Stomach (tissue), 9 donors: ENCODE measurements around the gene PCDH9. TPM values are rescaled to one million over a fixed set of nuclear protein-coding genes. Genes with fewer than 3 reads are reported as not detected.

Experiments used
- DNase-seq, 2 donors: peaks; one replicate each; pipeline versions ENCODE4 v3.0.0 to v3.0.0-alpha.2; 2013 to 2019
- H3K27ac ChIP-seq, 5 donors: fragments of 200-600 bp in 4 of 5; sonication (generic) in 4 of 5; one replicate each; pipeline ENCODE4 v1.5.1; 2013 to 2019; ENCODE audit warnings: mild to moderate bottlenecking in 1 of 5, moderate library complexity in 1 of 5
- H3K27me3 ChIP-seq, 3 donors: fragments of 200-600 bp; sonication (generic); one replicate each; pipeline ENCODE4 v1.5.1; 2017 to 2019; ENCODE audit warnings: mixed run types in 1 of 3
- H3K36me3 ChIP-seq, 4 donors: fragments of 200-600 bp; sonication (generic); 1 replicate in 3 of 4; 2 replicates in 1 of 4; pipeline ENCODE4 v1.5.1; 2016 to 2019
- H3K4me1 ChIP-seq, 4 donors: fragments of 200-600 bp; sonication (generic); one replicate each; pipeline ENCODE4 v1.5.1; 2016 to 2019
- H3K4me3 ChIP-seq, 4 donors: fragments of 200-600 bp; sonication (generic) in 3 of 4; one replicate each; pipeline ENCODE4 v1.5.1; 2016 to 2019; ENCODE audit warnings: mild to moderate bottlenecking in 1 of 4
- H3K9me3 ChIP-seq, 4 donors: fragments of 200-600 bp; sonication (generic); one replicate each; pipeline ENCODE4 v1.5.1; 2016 to 2019
- EP300 ChIP-seq: sonication (generic); formaldehyde crosslinking; IDR thresholded peaks from one replicate; pipeline ENCODE4 v1.6.1; 2017; ENCODE audit warnings: antibody characterized with exemption
- POLR2A ChIP-seq, 4 donors: fragments of 450-650 bp; IDR thresholded peaks; one replicate each; pipeline ENCODE4 v1.6.1; 2016; ENCODE audit warnings: antibody characterized with exemption in 4 of 4, control low read depth in 2 of 4, mild to moderate bottlenecking in 1 of 4, moderate library complexity in 1 of 4
- POLR2AphosphoS5 ChIP-seq, 3 donors: sonication (generic); formaldehyde crosslinking; IDR thresholded peaks; one replicate each; pipeline ENCODE4 v1.6.1; 2016; ENCODE audit warnings: antibody characterized with exemption in 3 of 3
- WGBS, 5 donors: extraction: QIAGEN DNeasy Blood & Tissue Kit in 3 of 5; methylation state at CpG; one replicate each; pipeline versions ENCODE4 v1.1.5 to v1.1.7; 2013 to 2018; 5-methylcytosine and 5-hydroxymethylcytosine counted together
- intact Hi-C: fragments of 100-400 bp; cut with DNase I; formaldehyde crosslinking; loops from one replicate; pipeline ENCODE4 v1.15.1; 2023; ENCODE audit warnings: low total_unique reads
- polyA plus RNA-seq, 3 donors: library from polyadenylated mRNA; stranded (reverse); fragments of 200-250 nt; gene quantifications; one replicate each; pipeline ENCODE4 v1.2.3, GENCODE V29; 2013
- total RNA-seq, 5 donors: library from RNA; depleted of rRNA; stranded (reverse); fragments of >200 nt; gene quantifications; one replicate each; pipeline versions ENCODE4 v1.1.0 to v1.2.3, GENCODE V29; 2014 to 2016
- TF ChIP-seq, protein P1 (sequence below), 7 experiments: fragments of 450-650 bp in 4 of 7; fragments of 200-600 bp in 3 of 7; sonication (generic) in 3 of 7; IDR thresholded peaks; one replicate each; pipeline ENCODE4 v1.5.1; 2016 to 2019; ENCODE audit warnings: antibody characterized with exemption in 7 of 7, control low read depth in 2 of 7, mild to moderate bottlenecking in 1 of 7
- donor health status: healthy with polysubstance abuse.
- donor health status: Bipolar disorder and iron deficiency.
- donor health status: healthy.

PCDH9 gene
- total and polyA plus RNA-seq, 8 donors, result 0.40 to 36.2 (median 3.7) TPM

- H3K27me3 ChIP-seq, result no peaks in the 10 kb centered on the region
- TF ChIP-seq, protein P1, sequence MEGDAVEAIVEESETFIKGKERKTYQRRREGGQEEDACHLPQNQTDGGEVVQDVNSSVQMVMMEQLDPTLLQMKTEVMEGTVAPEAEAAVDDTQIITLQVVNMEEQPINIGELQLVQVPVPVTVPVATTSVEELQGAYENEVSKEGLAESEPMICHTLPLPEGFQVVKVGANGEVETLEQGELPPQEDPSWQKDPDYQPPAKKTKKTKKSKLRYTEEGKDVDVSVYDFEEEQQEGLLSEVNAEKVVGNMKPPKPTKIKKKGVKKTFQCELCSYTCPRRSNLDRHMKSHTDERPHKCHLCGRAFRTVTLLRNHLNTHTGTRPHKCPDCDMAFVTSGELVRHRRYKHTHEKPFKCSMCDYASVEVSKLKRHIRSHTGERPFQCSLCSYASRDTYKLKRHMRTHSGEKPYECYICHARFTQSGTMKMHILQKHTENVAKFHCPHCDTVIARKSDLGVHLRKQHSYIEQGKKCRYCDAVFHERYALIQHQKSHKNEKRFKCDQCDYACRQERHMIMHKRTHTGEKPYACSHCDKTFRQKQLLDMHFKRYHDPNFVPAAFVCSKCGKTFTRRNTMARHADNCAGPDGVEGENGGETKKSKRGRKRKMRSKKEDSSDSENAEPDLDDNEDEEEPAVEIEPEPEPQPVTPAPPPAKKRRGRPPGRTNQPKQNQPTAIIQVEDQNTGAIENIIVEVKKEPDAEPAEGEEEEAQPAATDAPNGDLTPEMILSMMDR (IDR thresholded peaks at IDR 0.05), result no peak
- no peak for TF ChIP-seq POLR2A (IDR thresholded peaks at IDR 0.05)
- no peak for TF ChIP-seq EP300
- no peak for TF ChIP-seq POLR2AphosphoS5 (IDR thresholded peaks at IDR 0.05)
- no peaks in the 10 kb centered on the region for H3K36me3 ChIP-seq
- intact Hi-C loops, result no loop called here
- no peaks in the 10 kb centered on the region for H3K9me3 ChIP-seq
- DNase-seq, result no peak
- no peak overlapping the region for H3K4me3 ChIP-seq
- H3K4me1 ChIP-seq, result no peaks in the 10 kb centered on the region
- H3K27ac ChIP-seq, result no peak overlapping the region
These were observed 302.6 kb downstream of the PCDH9 start for GRCh38 chr13:66927562-66927961.

DNA sequence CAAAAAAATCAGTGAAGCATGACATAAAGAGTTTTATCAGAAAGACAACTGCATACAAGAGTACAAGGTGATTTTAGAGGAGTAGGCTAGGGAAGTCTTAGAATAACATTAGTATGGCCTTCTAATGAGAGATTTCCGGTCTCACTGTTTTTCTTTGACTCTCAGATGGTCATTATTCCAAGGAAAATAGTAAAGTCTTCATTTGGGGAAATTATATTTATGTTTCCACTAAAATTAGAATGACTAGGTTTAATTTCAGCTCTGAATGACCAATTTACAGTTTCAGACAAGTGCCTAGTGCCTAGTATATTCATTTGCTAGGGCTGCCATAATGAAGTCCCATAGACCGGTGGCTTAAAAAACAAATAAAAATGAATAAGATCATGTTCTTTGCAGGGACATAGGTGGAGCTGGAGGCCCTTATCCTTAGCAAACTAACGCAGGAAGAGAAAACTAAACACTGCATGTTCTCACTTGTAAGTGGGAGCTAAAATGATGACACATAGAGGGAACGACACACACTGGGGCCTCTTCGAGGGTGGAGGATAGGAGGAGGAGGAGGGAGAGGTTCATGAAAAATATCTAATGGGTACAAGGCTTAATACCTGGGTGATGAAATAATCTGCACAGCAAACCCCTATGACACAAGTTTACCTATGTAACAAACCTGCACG lies 303.1 kb downstream of the PCDH9 start:
- H3K4me1 ChIP-seq, result no peaks in the 10 kb centered on the region
- no peak overlapping the region for H3K27ac ChIP-seq
- TF ChIP-seq, protein P1 (IDR thresholded peaks at IDR 0.05), result no peak
- 66 to 80% (median 76%) methylated on average over 6 of the region's 6 CpGs for WGBS, 5 donors
- H3K27me3 ChIP-seq, result no peaks in the 10 kb centered on the region
- H3K36me3 ChIP-seq, result no peaks in the 10 kb centered on the region
- H3K9me3 ChIP-seq, result no peaks in the 10 kb centered on the region
- DNase-seq, result no peak
- H3K4me3 ChIP-seq, result no peak overlapping the region
- intact Hi-C loops, result no loop called here

- TF ChIP-seq POLR2AphosphoS5 (IDR thresholded peaks at IDR 0.05) (no peak), POLR2A (IDR thresholded peaks at IDR 0.05) (no peak), EP300 (no peak)
- TF ChIP-seq, protein P1 (IDR thresholded peaks at IDR 0.05), result no peak
- DNase-seq, result no peak
These were observed 303.8 kb downstream of the PCDH9 start for GRCh38 chr13:66926200-66926850.

DNA sequence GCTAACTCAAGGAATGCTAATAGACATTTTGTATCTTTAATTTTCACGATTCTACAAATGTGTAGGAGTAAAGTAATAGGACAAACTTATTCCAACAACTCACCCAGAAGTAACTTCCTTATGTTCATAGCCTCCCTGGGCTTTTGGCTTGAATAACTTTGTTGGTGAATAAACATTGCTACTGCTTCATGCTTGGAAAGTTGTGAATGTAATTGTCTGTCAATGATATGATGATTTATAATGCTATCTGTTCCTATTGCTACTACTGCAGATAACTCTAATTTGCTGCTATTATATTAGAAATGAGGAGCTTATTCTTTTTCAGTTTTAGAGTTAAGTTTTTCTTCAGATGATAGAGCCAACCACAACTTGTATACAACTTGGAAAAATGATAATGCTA lies 307.7 kb downstream of the PCDH9 start:
- H3K4me1 ChIP-seq, result no peaks in the 10 kb centered on the region
- WGBS, 5 donors, result 24 to 50% (median 41%) methylated on average over 1 of the region's 1 CpG
- intact Hi-C loops, result no loop called here
- no peak overlapping the region for H3K4me3 ChIP-seq
- H3K27ac ChIP-seq, result no peak overlapping the region
- no peaks in the 10 kb centered on the region for H3K36me3 ChIP-seq
- no peaks in the 10 kb centered on the region for H3K9me3 ChIP-seq
- no peaks in the 10 kb centered on the region for H3K27me3 ChIP-seq
- DNase-seq, result no peak
- TF ChIP-seq EP300, result no peak

More at GRCh38 chr13:66926200-66926850, 303.8 kb downstream of the PCDH9 start:
- 80 to 85% (median 83%) methylated on average over 4 of the region's 4 CpGs for WGBS, 5 donors
- Histone ChIP-seq H3K27me3 (no peaks in the 10 kb centered on the region), H3K4me1 (no peaks in the 10 kb centered on the region), H3K4me3 (no peak overlapping the region), H3K36me3 (no peaks in the 10 kb centered on the region), H3K9me3 (no peaks in the 10 kb centered on the region), H3K27ac (no peak overlapping the region)
- intact Hi-C loops, result no loop called here

DNA sequence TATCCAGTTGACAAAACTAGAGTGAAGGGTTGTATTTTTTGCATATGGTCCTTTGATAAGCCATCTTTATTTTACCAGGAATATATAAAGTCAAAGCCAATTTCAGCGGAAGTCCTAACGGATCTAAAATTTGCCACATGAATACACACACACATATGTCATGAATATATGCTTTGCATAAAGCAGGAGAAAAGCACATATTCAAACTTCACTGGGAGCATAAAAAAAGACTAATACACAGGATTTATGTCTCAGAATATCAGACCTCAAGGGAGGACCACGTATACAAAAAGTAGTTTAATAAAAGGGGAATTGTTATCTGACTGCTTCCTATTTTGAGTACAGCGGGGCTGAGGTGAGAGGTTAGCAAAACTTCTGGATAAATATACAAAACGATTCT lies 308.7 kb downstream of the PCDH9 start:
- Histone ChIP-seq H3K36me3 (no peaks in the 10 kb centered on the region), H3K4me3 (no peak overlapping the region), H3K27me3 (no peaks in the 10 kb centered on the region), H3K27ac (no peak overlapping the region), H3K9me3 (no peaks in the 10 kb centered on the region), H3K4me1 (peaks cover 0 to 7% (median 0%) of the 10 kb centered on the region in 4 donors)
- TF ChIP-seq POLR2A (IDR thresholded peaks at IDR 0.05) (no peak), POLR2AphosphoS5 (IDR thresholded peaks at IDR 0.05) (no peak), EP300 (no peak)
- TF ChIP-seq, protein P1 (IDR thresholded peaks at IDR 0.05), result no peak
- WGBS, 5 donors, result 55 to 61% (median 56%) methylated on average over 5 of the region's 5 CpGs
- intact Hi-C loops, result no loop called here
- no peak for DNase-seq
